Measurements from ENCODE around the gene MZT1.

The MZT1 gene

GRCh38 chr13:72680353-72680752 lies 47.1 kb downstream of the MZT1 start:
- no peak for DNase-seq (ENCODE audit: low read depth, low spot score)

- no peak for DNase-seq (ENCODE audit: low read depth, low spot score)
Measured at GRCh38 chr13:72678312-72678711, 49.1 kb downstream of the MZT1 start.

- DNase-seq (ENCODE audit: low read depth, low spot score): no peak
Measured at GRCh38 chr13:72677431-72677830, 50.0 kb downstream of the MZT1 start.

- no peak for DNase-seq (ENCODE audit: low read depth, low spot score)
Measured at GRCh38 chr13:72666391-72666790, 61.0 kb downstream of the MZT1 start.

- no peak for DNase-seq (ENCODE audit: low read depth, low spot score)
Measured at GRCh38 chr13:72662548-72662947, 64.9 kb downstream of the MZT1 start.
